ENCODE measurements around the gene HSP90AB1.

The HSP90AB1 gene

GRCh38 chr6:44269178-44269920 is 22.4 kb downstream of the HSP90AB1 start:
- DNase-seq = no peak

GRCh38 chr6:44269921-44270525 is 23.1 kb downstream of the HSP90AB1 start, which contains the start of gene TMEM151B:
Gene TMEM151B, plus strand, starts transcription at chr6:44270450. Its CDS starts 293 bp downstream, at chr6:44270743.
- DNase-seq = no peak

- DNase-seq = no peak
These were observed 23.9 kb downstream of the HSP90AB1 start for GRCh38 chr6:44270526-44271405.

- no peak for DNase-seq
These were observed 24.5 kb downstream of the HSP90AB1 start for GRCh38 chr6:44271406-44271723.

- DNase-seq = no peak
These were observed 25.0 kb downstream of the HSP90AB1 start for GRCh38 chr6:44271914-44272313.

- DNase-seq = no peak
These were observed 25.6 kb downstream of the HSP90AB1 start for GRCh38 chr6:44272529-44272928.

GRCh38 chr6:44272999-44273566 is 26.2 kb downstream of the HSP90AB1 start:
- DNase-seq = no peak

- DNase-seq = no peak
These were observed 26.7 kb downstream of the HSP90AB1 start for GRCh38 chr6:44273617-44274016.

- no peak for DNase-seq
These were observed 28.4 kb downstream of the HSP90AB1 start for GRCh38 chr6:44275271-44275748.

- no peak for DNase-seq
These were observed 29.1 kb downstream of the HSP90AB1 start for GRCh38 chr6:44275749-44276648.

- DNase-seq = no peak
These were observed 30.1 kb downstream of the HSP90AB1 start for GRCh38 chr6:44276667-44277640.

GRCh38 chr6:44277763-44278162 is 30.9 kb downstream of the HSP90AB1 start:
- DNase-seq = no peak

GRCh38 chr6:44278315-44278714 is 31.4 kb downstream of the HSP90AB1 start:
- no peak for DNase-seq

- DNase-seq = no peak
These were observed 32.1 kb downstream of the HSP90AB1 start for GRCh38 chr6:44278774-44279697.

GRCh38 chr6:44284121-44284520 is 37.2 kb downstream of the HSP90AB1 start:
- DNase-seq = no peak

GRCh38 chr6:44284867-44285266 is 38.0 kb downstream of the HSP90AB1 start:
- no peak for DNase-seq

- DNase-seq = no peak
These were observed 38.8 kb downstream of the HSP90AB1 start for GRCh38 chr6:44285552-44286284.

- DNase-seq = no peak
These were observed 39.3 kb downstream of the HSP90AB1 start for GRCh38 chr6:44286285-44286565.

GRCh38 chr6:44286747-44287146 is 39.8 kb downstream of the HSP90AB1 start:
- DNase-seq = no peak
